H1 (cell line): ENCODE results near the gene MGAT2. TPM values are rescaled to one million over a fixed set of nuclear protein-coding genes. Genes with fewer than 3 reads are reported as not detected.

Source experiments
- ASH2L ChIP-seq: fragments of 200-600, 300-600 bp; sonication (generic); IDR thresholded peaks from one replicate; pipeline ENCODE4 v1.7.1; 2017; ENCODE audit warnings: low read length
- ATF3 ChIP-seq: IDR thresholded peaks from 2 replicates; pipeline ENCODE4 v1.6.1; 2011; ENCODE audit warnings: low read depth, mild to moderate bottlenecking, low read length; ENCODE audit not compliant: insufficient read depth
- BACH1 ChIP-seq: IDR thresholded peaks from 2 replicates; pipeline ENCODE4 v1.6.1; 2012; ENCODE audit warnings: low read length, improper control_type of control experiment
- BRCA1 ChIP-seq: IDR thresholded peaks from 2 replicates; pipeline ENCODE4 v1.6.1; 2012; ENCODE audit warnings: low read depth, low read length, improper control_type of control experiment
- CHD1 ChIP-seq: IDR thresholded peaks from 2 replicates; pipeline ENCODE4 v1.6.1; 2012; ENCODE audit warnings: low read depth, low read length, improper control_type of control experiment
- CHD2 ChIP-seq: IDR thresholded peaks from 2 replicates; pipeline ENCODE4 v1.6.1; 2012; ENCODE audit warnings: low read length, improper control_type of control experiment
- GTF2F1 ChIP-seq: IDR thresholded peaks from 2 replicates; pipeline ENCODE4 v1.6.1; 2012; ENCODE audit warnings: low read depth, low read length, improper control_type of control experiment, borderline replicate concordance
- HDAC2 ChIP-seq, 2 experiments: fragments of 300-600 bp in 1 of 2; sonication (generic) in 1 of 2; IDR thresholded peaks; 2 replicates each; pipeline ENCODE4 v1.6.1; 2011 to 2012; ENCODE audit warnings: low read depth in 2 of 2, low read length in 2 of 2, mild to moderate bottlenecking in 2 of 2, moderate library complexity in 2 of 2, borderline replicate concordance in 1 of 2, inconsistent platforms in 1 of 2
- JUN ChIP-seq: IDR thresholded peaks from 2 replicates; pipeline ENCODE4 v1.6.1; 2011; ENCODE audit warnings: low read depth, mild to moderate bottlenecking, improper control_type of control experiment, low read length
- KDM5A ChIP-seq: fragments of 200-600 bp; IDR thresholded peaks from 2 replicates; pipeline ENCODE4 v1.7.1; 2012; ENCODE audit warnings: mild to moderate bottlenecking, low read length, inconsistent platforms, mixed read lengths
- MAX ChIP-seq: IDR thresholded peaks from 2 replicates; pipeline ENCODE4 v1.6.1; 2012; ENCODE audit warnings: inconsistent platforms
- POLR2A ChIP-seq, 2 experiments: IDR thresholded peaks; 1 replicate in 1 of 2; 2 replicates in 1 of 2; pipeline ENCODE4 v1.6.1; 2011; ENCODE audit warnings: low read depth in 2 of 2, low read length in 2 of 2, mild to moderate bottlenecking in 2 of 2; ENCODE audit errors: control extremely low read depth in 1 of 2
- POLR2AphosphoS5 ChIP-seq: IDR thresholded peaks from 2 replicates; pipeline ENCODE4 v1.6.1; 2011; ENCODE audit warnings: low read depth, low read length
- SAP30 ChIP-seq: fragments of 300-600 bp; sonication (generic); IDR thresholded peaks from 2 replicates; pipeline ENCODE4 v1.7.1; 2012; ENCODE audit warnings: low read length, moderate library complexity, mild to moderate bottlenecking, inconsistent platforms; ENCODE audit not compliant: insufficient read depth, insufficient replicate concordance
- SP2 ChIP-seq: IDR thresholded peaks from 2 replicates; pipeline ENCODE4 v1.6.1; 2012; ENCODE audit warnings: mild to moderate bottlenecking, low read length, inconsistent platforms
- SP4 ChIP-seq: IDR thresholded peaks from 2 replicates; pipeline ENCODE4 v1.6.1; 2012; ENCODE audit warnings: low read length, inconsistent platforms
- TBP ChIP-seq: IDR thresholded peaks from 2 replicates; pipeline ENCODE4 v1.6.1; 2011; ENCODE audit warnings: low read depth, low read length, improper control_type of control experiment
- TEAD4 ChIP-seq: IDR thresholded peaks from 2 replicates; pipeline ENCODE4 v1.6.1; 2012; ENCODE audit warnings: low read depth, low read length, inconsistent platforms, mixed read lengths
- USF2 ChIP-seq: IDR thresholded peaks from 2 replicates; pipeline ENCODE4 v1.6.1; 2011; ENCODE audit warnings: low read length, improper control_type of control experiment
- ZNF274 ChIP-seq: IDR thresholded peaks from 2 replicates; pipeline ENCODE4 v1.7.0; 2012; ENCODE audit warnings: low read length, borderline replicate concordance; ENCODE audit errors: extremely low read depth
- polyA plus RNA-seq, 7 experiments: library from polyadenylated mRNA; depleted of rRNA in 3 of 7; stranded (reverse) in 5 of 7; unstranded in 2 of 7; fragments of >200 nt in 5 of 7; fragments of 200-250 nt in 2 of 7; gene quantifications; 1 replicate in 5 of 7; 2 replicates in 1 of 7; 4 replicates in 1 of 7; pipeline versions ENCODE4 v1.2.1 to v1.2.3, GENCODE V29; 2011 to 2013; ENCODE audit warnings: missing spikeins in 2 of 7, mixed read lengths in 2 of 7
- total RNA-seq: library from RNA; stranded (reverse); fragmentation: NEBNext Ultra II Directional; extraction: Animal tissue kit (Norgen Biotek cat#: 25700); gene quantifications from 2 replicates; pipeline ENCODE4 v1.2.1, GENCODE V29; 2021
- TF ChIP-seq, protein P1 (sequence below): IDR thresholded peaks from 2 replicates; pipeline ENCODE4 v1.6.1; 2012; ENCODE audit warnings: inconsistent platforms

MGAT2 gene
- total and polyA plus RNA-seq, 2 of the 8 experiments (the other 6 are each of a cell fraction or from before 2014, with no cell fraction given), result 10.6 to 23.7 TPM

- TF ChIP-seq MAX (no peak), KDM5A (no peak), HDAC2 (IDR thresholded peaks at IDR 0.05; ENCODE audit: borderline replicate concordance in 1 of 2, low read depth in 2 of 2, low read length in 2 of 2) (no peak; a peak in 1 of 4 replicates), ATF3 (no peak), POLR2A (IDR thresholded peaks at IDR 0.05; ENCODE audit: control extremely low read depth in 1 of 2, low read depth in 2 of 2, low read length in 2 of 2) (peak; percentile 45 to 96), POLR2AphosphoS5 (peak; percentile 93), ZNF274 (no peak), BACH1 (no peak), SP4 (peak; percentile 97), BRCA1 (peak; percentile 47; the same call in 1 of the 2 replicates), GTF2F1 (no peak), ASH2L (peak; percentile 98), JUN (no peak), USF2 (no peak), TEAD4 (0 out of 2 replicates have a peak, but pooled peaks have one; percentile 2), TBP (peak; percentile 80), SP2 (no peak), CHD1 (no peak; the same call in 1 of the 2 replicates), CHD2 (peak; percentile 78), SAP30 (peak; percentile 73)
- TF ChIP-seq, protein P1, sequence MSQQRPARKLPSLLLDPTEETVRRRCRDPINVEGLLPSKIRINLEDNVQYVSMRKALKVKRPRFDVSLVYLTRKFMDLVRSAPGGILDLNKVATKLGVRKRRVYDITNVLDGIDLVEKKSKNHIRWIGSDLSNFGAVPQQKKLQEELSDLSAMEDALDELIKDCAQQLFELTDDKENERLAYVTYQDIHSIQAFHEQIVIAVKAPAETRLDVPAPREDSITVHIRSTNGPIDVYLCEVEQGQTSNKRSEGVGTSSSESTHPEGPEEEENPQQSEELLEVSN, result peak; percentile 90
Observed at GRCh38 chr14:49598485-49599300, 21.9 kb upstream of the MGAT2 start, which contains the start of gene LRR1 (continued).
